ENCODE results near the gene NUP153. TPM values are rescaled to one million over a fixed set of nuclear protein-coding genes. Genes with fewer than 3 reads are reported as not detected.
"Not testable (repeated sequence)": the region's sequence is repeated elsewhere in the genome, so short reads cannot be mapped to it uniquely, and the experiment has no call there.

NUP153 gene
- 33.5 TPM for total RNA-seq
- long read RNA-seq, full-length matches to known transcripts = 10 of 28 reads
- long read RNA-seq, partial matches to known transcripts = 10 of 28 reads
- long read RNA-seq, other reads (novel, unspliced or antisense) = 8 of 28 reads

- peak; percentile 94 for ATAC-seq
- intact Hi-C loops (cut with DNase I) = no loop called here
Measured at GRCh38 chr6:17706580-17707370, at the start of gene NUP153. NUP153 (minus strand) TSS chr6:17706925; CDS start chr6:17706387, 538 bp downstream.

GRCh38 chr6:17754254-17754653 is 47.5 kb upstream of the NUP153 start:
- Histone ChIP-seq H3K9me3 (no peaks in the 10 kb centered on the region), H3K27me3 (no peaks in the 10 kb centered on the region), H3K4me1 (no peaks in the 10 kb centered on the region), H3K36me3 (peaks cover 11% of the 10 kb centered on the region), H3K27ac (no peak overlapping the region), H3K4me3 (no peak overlapping the region)
- DNase-seq (no peak), ATAC-seq (no peak)
- intact Hi-C loops (cut with DNase I) = no loop called here
- TF ChIP-seq CTCF (IDR thresholded peaks at IDR 0.05) = no peak

More at GRCh38 chr6:17706580-17707370, at the start of gene NUP153:
- Histone ChIP-seq H3K4me1 (peaks cover 33% of the 10 kb centered on the region), H3K27me3 (no peaks in the 10 kb centered on the region), H3K9me3 (no peaks in the 10 kb centered on the region), H3K27ac (peak within 1 kb of the TSS; percentile 100), H3K36me3 (no peaks in the 10 kb centered on the region), H3K4me3 (peak within 1 kb of the TSS; percentile 93)
- DNase-seq = peak; percentile 99
- TF ChIP-seq CTCF (IDR thresholded peaks at IDR 0.05) = no peak

DNA sequence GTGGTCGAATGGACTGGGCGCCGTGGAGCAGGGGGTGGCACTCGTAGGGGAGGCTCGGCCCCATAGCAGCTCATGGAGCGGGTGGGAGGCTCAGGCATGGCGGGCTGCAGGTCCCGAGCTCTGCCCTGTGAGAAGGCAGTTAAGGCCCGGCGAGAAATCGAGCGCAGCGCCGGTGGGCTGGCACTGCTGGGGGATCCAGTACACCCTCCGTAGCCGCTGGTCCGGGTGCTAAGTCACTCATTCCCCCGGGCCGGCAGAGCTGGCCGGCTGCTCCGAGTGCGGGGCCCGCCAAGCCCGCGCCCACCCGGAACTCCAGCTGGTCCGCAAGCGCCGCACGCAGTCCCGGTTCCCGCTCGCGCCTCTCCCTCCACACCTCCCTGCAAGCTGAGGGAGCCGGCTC is 38.6 kb upstream of the NUP153 start:
- DNase-seq; H3K4me1 ChIP-seq; ATAC-seq; intact Hi-C loops (cut with DNase I); H3K36me3 ChIP-seq; H3K4me3 ChIP-seq; H3K9me3 ChIP-seq; H3K27ac ChIP-seq; H3K27me3 ChIP-seq: not testable (repeated sequence)

GRCh38 chr6:17744757-17745308 is 38.1 kb upstream of the NUP153 start:
- H3K4me1 ChIP-seq; H3K9me3 ChIP-seq; H3K27me3 ChIP-seq; H3K36me3 ChIP-seq; DNase-seq; intact Hi-C loops (cut with DNase I); H3K27ac ChIP-seq; ATAC-seq; H3K4me3 ChIP-seq: not testable (repeated sequence)

DNA sequence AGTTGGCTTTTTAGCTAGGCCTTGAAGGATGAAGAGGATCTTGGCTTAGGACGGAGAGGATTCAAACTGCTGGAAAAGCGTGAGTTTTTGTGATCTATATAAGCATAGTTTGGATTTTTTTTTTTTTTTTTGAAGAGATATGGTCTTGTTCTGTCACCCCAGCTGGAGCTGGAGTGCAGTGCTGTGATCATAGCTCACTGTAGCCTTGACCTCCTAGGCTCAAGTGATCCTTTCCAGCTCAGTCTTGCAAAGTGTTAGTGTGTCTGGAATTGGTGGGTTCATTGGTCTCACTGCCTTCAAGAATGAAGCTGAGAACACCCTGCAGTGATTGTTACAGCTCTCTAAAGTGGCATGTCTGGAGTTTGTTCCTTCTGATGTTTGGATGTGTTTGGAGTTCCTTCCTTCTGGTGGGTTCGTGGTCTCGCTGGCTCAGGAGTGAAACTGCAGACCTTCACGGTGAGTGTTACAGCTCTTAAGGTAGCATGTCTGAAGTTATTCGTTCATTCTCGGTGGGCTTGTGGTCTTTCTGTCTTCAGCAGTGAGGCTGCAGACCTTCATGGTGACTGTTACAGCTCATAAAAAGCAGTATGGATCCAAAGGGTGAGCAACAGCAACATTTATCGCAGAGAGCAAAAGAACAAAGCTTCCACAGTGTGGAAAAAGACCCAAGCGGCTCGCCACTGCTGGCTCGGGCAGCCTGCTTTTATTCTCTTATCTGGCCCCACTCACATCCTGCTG is 37.5 kb upstream of the NUP153 start:
- no peak for TF ChIP-seq CTCF (IDR thresholded peaks at IDR 0.05)
- ATAC-seq (no peak), DNase-seq (no peak)
- H3K36me3 ChIP-seq = no peaks in the 10 kb centered on the region
- H3K9me3 ChIP-seq = no peaks in the 10 kb centered on the region
- H3K4me3 ChIP-seq = no peak overlapping the region
- intact Hi-C loops (cut with DNase I) = no loop called here
- H3K27ac ChIP-seq = no peak overlapping the region
- no peaks in the 10 kb centered on the region for H3K4me1 ChIP-seq
- H3K27me3 ChIP-seq = no peaks in the 10 kb centered on the region

DNA sequence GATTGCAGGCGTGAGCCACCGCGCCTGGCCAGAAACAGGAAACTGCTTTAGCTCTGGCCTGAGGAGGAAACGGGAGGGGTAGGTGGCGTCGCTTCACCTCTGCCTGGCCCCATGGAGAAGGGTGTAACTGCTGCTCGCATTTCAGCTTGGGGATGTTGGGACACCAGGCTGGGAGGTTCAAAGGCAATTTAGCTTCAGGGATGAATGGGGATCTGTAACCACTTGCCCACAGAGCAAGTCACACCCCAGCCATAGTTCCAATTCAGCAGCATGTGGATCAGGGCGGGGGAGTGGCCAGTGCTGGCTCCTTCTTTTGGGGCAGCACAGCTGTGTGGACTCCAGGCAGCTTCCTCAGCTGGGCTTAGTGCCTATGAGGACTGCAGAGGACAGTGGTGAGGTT is 34.8 kb upstream of the NUP153 start:
- no peak for DNase-seq

More for the DNA sequence above, 34.8 kb upstream of the NUP153 start:
- Histone ChIP-seq H3K4me3 (no peak overlapping the region), H3K27me3 (no peaks in the 10 kb centered on the region), H3K27ac (no peak overlapping the region), H3K36me3 (no peaks in the 10 kb centered on the region), H3K4me1 (no peaks in the 10 kb centered on the region), H3K9me3 (peaks cover 16% of the 10 kb centered on the region)
- no peak for ATAC-seq
- intact Hi-C loops (cut with DNase I) = no loop called here
- no peak for TF ChIP-seq CTCF (IDR thresholded peaks at IDR 0.05)

All from upper lobe of right lung (tissue), 1 donor.